Measurements from ENCODE around the gene TNFSF9. TPM values are rescaled to one million over a fixed set of nuclear protein-coding genes. Genes with fewer than 3 reads are reported as not detected.

The TNFSF9 gene, protein sequence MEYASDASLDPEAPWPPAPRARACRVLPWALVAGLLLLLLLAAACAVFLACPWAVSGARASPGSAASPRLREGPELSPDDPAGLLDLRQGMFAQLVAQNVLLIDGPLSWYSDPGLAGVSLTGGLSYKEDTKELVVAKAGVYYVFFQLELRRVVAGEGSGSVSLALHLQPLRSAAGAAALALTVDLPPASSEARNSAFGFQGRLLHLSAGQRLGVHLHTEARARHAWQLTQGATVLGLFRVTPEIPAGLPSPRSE
- 0.75 TPM for total RNA-seq

GRCh38 chr19:6530386-6531162 lies at the start of gene TNFSF9:
TNFSF9 (plus strand) TSS chr19:6531026; CDS start chr19:6531037, 11 bp downstream.
- peak; percentile 90 for DNase-seq (ENCODE audit: low spot score)

DNA sequence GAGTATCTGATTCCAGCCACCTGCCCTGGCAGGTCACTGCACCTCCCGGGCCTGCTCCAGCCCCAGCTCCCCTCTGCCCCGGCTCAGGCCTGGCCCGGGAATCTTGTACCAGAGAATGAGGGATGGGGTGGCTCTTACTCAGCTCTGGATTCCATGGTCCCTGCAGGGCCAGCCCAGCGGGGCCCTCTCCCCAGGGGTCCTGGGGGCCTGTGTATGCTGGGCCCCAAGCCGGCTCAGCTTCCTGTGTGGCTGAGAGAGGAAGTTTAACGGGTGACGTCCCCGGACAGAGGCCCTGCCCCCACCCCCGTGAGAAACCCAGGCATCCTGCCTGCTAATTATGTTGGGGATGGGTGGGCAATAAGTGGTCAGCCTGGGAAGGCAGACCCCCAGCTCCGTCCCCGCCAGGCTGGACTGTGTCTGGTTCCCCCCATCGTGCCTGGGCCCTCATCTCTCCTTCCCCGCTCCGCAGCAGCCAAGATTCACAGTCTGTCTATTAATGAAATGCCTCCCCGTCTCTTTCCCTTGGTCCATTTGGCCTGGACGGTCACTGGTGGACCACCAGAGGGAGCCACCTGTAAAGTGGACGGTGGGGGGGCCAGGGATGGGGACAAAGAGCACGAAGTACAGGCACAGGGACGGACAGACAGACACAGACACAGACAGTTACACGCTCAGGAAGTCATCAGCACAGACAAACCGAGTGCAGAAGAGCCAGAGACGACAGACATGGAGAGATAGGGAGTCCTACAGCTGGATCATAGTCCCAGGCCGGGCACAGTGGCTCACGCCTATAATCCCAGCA lies 49.1 kb upstream of the TNFSF9 start, which contains the start of gene DENND1C:
Gene DENND1C (minus strand): TSS at position 247 of the 802 bp plus-strand sequence. CDS start 92 bp downstream, at position 155.
- no peak for DNase-seq (ENCODE audit: low spot score)

- DNase-seq (ENCODE audit: low spot score): no peak
Observed at GRCh38 chr19:6482343-6482686, 48.5 kb upstream of the TNFSF9 start.

DNA sequence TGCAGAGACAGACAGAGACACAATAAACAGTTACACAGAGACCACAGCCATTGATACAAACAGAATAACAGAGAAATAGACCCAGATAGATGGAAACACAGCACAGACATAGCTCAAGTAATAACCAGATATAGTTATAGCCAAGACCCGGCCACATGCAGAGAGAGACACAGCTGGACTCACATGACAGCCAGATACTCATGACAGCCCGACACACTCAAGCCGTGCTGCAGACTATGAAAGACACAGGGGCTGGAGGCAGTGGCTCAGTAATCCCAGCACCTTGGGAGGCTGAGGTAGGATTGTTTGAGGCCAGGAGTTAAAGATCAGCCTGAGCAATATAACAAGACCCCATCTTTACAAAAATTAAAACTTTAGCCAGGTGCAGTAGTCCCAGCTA lies 47.6 kb upstream of the TNFSF9 start:
- DNase-seq (ENCODE audit: low spot score): no peak

DNA sequence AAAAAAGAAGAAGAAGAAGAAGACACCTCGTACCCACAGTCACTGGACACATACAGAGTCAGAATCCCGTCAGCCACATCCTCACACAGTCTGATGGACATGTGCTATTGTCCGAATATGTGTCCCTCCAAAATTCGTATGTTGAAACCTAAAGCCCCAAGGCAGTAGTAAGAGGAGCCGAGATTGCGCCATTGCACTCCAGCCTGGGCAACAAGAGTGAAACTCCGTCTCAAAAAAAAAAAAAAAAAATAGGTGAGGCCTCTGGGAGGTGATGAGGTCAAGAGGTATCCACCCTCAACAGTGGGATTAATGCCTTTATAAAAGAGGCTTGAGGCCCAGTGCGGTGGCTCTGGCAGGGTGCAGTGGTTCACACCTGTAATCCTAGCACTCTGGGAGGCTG lies 46.6 kb upstream of the TNFSF9 start:
- no peak for DNase-seq (ENCODE audit: low spot score)

DNA sequence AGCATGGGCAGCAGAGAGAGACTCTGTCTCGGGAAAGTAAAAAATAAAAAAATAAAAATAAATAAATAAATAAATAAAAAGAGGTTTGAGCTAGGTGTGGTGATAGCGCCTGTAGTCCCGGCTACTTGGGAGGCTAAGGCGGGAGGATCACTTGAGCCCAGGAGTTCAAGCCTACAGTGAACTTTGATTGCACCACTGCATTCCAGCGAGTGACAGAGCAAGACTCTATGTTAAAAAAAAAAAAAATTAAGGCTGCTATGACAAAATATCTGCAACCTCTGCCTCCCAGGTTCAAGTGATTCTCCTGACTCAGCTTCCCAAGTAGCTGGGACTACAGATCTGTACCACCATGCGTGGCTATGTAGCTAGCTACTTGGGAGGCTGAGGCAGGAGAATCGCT lies 46.0 kb upstream of the TNFSF9 start:
- DNase-seq (ENCODE audit: low spot score): no peak

DNA sequence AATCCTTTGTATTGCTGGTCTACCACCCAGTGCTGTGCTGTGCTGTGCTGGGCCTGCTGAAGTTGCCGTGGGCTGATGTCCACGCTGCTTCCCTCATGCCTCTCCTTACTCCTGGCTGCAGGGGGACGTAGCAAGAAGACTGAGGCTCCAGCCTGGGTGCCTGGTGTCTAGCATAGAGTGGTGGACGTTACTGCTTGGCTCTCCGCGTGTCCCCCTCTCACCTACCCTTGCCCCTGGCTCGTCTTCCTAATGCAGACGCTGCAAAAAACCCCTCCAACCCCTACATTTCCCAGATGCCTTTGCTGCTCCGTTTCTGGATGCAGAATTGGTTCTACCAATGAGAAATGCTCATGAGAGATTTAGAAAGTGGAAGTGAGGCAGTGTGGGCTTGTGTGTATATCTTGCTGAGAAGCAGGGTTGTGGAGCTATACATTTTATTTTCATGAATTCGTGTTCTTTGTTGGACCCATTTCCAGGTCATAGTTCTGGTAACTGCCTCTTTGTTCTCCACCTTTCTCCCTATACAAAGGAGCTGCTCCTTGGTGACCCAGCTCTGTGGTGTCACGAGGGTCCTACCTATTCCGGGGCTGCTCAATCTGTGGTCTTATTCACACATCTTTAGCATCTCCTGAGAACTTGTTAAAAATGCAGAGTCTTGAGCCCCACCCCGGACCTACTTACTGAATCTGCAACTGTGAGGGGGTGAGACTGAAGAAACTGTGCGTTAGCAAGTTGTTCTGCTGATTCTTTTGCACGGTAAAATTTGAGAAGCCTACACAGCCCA lies 41.4 kb upstream of the TNFSF9 start:
- DNase-seq (ENCODE audit: low spot score): no peak

DNA sequence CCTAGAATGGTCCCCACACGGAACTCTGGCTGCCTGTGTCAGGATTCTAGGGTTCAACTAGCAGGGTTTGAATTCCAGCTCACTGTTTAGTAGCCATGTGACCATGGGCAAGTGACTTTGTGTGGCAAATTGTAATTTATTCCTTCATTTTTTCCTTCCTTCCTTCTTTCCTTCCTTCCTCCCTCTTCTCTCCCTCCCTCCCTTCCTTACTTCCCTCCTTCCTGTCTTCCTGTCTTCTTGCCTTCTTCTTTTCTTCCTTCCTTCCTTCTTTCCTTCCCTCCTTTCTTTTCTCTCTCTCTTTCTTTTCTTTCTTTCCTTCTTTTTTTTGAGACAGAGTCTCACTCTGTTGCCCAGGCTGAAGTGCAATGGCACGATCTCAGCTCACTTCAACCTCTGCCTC lies 40.7 kb upstream of the TNFSF9 start:
- no peak for DNase-seq (ENCODE audit: low spot score)

DNA sequence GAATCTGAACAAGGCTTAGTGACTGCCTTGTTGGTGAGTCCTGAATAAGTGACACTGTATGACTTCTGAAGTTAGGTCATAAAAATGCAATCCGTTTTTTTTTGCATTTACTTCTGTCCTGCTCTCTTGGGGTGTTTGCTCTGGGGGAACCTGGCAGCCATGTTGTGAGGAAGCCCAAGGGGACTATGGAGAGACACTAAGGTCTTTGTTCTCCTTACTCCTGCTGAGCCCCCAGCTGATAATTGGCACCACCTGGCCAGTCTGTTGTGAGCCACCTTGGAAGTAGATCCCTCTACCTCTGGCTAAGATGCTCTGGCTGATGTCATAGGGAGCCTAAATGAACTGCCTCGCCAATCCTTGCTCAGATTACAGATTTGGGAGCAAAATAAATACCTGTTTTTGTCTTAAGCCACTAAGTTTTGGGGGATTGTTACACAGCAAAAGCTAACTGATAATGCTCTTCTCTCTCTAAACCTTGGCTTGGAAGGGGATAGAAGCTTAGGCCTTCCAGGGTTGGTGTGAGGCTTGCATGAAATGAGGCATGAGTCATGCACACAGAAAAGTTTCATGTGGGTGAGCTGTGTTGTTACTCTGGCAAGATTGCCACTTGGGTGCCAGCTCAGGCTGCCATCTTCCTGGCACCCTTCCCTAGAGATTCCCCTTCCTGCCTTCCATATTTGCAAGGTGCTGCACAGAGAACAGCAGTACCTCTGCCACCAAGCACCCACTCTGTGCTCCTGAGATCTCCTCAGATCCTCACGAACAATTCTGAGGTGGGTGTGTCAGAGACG lies 38.8 kb upstream of the TNFSF9 start:
- no peak for DNase-seq (ENCODE audit: low spot score)

- no peak for DNase-seq (ENCODE audit: low spot score)
Observed at GRCh38 chr19:6494438-6495036, 36.3 kb upstream of the TNFSF9 start.

- DNase-seq (ENCODE audit: low spot score): no peak
Observed at GRCh38 chr19:6495947-6496346, 34.9 kb upstream of the TNFSF9 start.

- DNase-seq (ENCODE audit: low spot score): no peak
Observed at GRCh38 chr19:6498294-6499036, 32.4 kb upstream of the TNFSF9 start.

- DNase-seq (ENCODE audit: low spot score): no peak
Observed at GRCh38 chr19:6499052-6499790, 31.6 kb upstream of the TNFSF9 start.

DNA sequence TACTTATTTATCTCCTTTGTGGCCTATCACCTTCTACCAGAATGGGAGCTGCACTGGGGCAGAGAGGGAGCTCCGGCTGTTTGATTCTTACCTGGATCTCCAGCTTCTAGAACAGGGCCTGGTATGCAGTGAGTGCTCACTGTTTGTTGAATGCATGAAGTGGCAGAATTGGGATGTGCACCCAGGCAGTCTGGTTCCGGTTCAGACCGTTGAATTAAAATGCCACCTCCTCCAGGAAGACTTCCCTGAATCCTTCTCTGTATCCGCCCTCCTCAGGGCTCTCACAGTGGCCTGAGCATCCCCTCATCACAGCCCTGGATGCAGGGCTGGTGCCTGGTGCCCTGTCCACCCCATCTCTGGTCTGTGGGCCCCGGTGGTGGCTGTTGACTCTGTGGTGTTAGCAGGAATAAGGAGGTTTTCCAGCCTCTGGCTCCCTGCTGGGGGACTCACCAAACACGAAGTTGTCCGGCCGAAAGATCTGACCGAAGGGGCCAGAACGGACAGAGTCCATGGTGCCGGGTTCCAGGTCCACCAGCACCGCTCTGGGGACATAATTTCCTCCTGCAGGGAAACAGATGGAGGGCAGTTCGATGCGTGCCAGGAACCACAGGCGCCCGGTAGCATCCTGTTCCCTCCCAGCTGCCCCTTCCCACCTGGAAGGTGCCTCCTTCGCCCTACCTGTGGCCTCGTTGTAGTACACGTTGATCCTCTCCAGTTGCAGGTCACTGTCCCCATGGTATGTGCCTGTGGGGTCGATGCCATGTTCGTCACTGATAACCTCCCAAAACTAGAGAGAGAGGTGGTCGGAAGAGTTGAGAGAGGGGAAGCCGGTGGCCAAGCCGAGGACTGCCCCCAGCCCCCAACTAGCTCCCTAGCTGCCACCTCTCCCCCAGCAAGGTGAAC lies 29.7 kb upstream of the TNFSF9 start:
- no peak for DNase-seq (ENCODE audit: low spot score)

- DNase-seq (ENCODE audit: low spot score): no peak
Observed at GRCh38 chr19:6501740-6502648, 28.8 kb upstream of the TNFSF9 start, which contains the start of gene TUBB4A. TUBB4A (minus strand) TSS chr19:6502309; CDS start chr19:6502212, 97 bp downstream.

DNA sequence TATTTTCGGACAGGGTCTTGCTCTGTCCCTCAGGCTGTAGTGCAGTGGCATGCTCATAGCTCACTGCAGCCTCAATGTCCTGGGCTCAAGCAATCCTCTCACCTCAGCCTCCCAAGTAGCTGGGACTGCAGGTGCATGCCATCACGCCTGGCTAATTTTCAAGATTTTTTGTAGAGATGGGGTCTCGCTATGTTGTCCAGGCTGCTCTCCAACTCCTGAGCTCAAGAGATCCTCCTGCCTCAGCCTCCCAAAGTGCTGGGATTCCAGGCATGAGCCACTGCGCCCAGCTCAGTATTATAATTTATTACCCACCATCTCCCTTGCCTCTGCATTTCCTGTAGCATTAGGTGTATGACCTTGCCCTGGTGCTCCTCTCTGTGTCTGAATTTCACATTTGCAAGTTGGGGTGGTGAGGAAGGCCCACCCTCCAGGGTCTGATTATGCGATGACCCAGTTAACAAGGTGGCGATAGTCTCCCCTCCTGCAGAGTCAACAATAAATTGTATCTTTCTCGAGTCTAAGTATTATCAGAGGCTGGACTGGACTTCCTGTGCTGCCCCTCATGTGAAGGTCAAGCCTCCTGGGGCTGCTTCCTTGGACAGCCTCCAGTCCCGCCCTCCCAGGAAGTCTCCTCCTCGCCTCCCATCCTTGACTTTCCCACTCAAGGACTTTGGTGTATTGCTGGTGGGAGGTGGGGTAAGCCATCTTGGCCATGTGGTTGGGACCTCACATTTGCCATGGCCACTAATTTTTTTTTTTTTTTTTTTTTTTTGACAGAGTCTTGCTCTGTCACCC lies 27.2 kb upstream of the TNFSF9 start:
- DNase-seq (ENCODE audit: low spot score): no peak
